GM18505 (cell line): Measurements from ENCODE around the gene AK1.

Experiments
- ATAC-seq: cut with Tn5 transposase; IDR thresholded peaks from one replicate; pipeline ENCODE4 v1.9.1; 2021; ENCODE audit not compliant: unreplicated experiment
- POLR2A ChIP-seq: IDR thresholded peaks from 4 replicates; pipeline ENCODE4 v1.6.1; 2011; ENCODE audit warnings: borderline replicate concordance; ENCODE audit not compliant: insufficient read depth, insufficient read length; ENCODE audit errors: extremely low read depth

Gene AK1

DNA sequence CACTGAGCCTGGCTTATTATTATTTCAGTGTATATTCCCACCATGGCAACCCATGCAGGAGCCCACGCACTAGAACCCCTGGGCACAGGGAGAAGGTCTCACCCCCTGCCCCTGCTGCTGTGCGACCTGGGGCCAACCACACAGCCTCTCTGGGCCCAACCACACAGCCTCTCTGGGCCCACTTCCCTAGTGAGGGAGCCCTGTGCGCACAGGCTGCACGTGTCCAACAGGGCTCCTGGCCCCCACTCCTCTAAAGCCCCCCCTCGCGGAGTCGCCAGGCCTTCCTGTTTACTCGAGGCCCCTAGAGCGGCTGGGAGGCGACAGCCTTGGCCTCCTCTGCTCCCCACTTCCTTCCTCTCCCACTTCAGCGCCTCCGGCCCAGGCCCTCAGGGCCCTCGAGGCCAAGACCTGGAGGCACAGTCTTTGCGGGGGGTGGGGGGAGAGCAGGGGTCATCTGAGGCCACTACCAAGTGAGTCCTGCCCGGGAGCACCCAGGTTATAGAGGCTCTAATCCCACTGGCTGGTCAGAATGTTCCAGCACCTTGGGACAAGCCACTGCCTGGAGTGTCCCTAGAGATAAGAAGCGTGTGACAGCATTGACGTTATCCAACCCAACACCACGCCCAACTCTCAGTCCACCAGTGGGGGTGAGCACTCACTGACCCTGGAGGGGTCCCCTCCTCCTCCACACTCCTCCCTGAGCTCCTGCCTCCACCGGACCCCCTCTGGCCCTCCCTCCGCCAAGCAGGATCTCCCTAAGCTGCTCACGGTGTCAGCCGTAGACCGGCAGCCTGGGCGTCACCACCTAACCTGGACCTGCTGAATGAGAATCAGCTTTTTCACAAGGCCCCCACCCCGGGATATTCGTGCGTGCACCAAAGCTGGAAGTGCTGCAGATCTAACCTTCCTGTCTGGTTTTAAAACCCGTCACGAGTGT, 15.1 kb downstream of the AK1 start:
- ATAC-seq: no peak
- TF ChIP-seq POLR2A: no peak

DNA sequence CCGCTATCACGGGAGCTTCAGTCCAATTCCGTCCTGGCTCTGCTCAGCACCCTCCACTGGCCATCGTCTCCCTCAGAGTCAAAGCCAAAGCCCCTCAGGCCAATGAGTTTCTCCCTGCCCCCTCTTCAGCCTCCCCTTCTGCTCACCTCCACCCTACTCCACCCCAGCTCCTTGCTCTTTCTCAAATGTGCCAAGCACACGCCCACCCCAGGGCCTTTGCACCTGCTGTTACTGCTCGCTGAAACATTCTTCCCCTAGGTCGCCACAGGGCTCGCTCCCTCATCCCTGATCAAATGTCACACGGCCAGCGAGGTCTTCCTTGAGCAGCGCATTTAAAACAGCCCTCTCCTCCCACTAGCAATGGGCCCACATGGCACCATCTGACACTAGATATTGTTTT, 16.7 kb downstream of the AK1 start:
- TF ChIP-seq POLR2A: no peak
- no peak for ATAC-seq

DNA sequence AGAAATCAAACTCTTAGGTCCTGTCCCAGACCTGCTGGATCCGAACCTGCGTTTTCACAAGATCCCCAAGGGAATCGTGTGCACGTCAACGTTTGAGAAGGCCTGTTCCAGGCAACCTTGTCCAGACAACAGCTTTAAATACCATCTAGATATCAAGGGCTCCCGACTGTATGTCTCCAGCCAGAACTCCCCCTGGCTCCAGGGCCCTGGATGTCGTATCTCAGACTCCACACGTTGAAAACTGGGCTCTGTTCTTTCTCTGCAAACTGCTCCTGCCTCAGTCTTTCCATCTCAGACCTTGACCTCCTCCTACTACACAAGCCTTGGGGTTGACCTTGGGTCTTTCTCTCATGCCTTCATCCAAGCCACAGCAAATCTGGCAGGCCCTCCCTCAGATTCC, 17.2 kb downstream of the AK1 start:
- TF ChIP-seq POLR2A: no peak
- no peak for ATAC-seq

DNA sequence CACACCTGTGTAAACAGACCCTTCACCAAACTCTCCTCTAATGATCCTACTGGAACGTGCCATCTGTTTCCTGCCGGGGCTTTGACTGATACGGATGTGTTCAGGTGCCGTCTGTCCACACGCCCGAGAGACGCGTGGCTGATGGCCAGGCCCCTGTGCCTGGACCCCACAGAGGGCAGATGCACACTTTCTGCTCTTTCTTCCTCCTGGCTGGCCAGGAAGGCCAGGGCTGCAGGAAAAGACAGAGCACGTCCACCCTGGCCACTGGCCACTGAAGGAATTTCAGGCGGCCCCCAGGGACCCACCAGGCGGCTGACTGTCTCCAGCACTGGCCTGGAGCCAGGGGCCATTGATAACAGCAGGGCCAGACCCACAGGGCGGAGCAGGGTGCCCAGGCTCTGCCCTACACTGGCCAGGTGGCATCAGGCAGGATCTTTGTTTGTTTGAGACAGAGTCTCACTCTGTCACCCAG, 19.4 kb downstream of the AK1 start:
- TF ChIP-seq POLR2A: no peak
- ATAC-seq: no peak

DNA sequence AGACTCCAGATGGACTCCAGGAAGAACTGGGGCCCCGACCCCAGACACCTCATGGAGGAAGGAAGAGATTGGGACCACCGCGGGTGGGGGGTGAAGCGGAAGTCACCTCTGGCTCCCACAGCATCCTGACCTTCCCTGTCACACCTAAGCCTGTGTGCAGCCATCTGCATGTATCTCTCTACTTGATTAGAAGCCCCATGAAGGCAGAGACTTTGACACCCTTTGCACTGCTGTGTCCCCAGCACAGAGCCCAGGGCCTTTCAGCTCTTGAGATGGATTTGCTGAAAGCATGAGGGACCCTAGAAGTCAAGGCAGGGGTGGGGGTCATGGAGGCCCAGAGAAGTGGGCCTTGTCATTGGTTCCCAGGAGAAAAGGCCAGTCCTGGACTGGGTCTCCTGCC, 20.2 kb downstream of the AK1 start:
- no peak for ATAC-seq
- TF ChIP-seq POLR2A: no peak

DNA sequence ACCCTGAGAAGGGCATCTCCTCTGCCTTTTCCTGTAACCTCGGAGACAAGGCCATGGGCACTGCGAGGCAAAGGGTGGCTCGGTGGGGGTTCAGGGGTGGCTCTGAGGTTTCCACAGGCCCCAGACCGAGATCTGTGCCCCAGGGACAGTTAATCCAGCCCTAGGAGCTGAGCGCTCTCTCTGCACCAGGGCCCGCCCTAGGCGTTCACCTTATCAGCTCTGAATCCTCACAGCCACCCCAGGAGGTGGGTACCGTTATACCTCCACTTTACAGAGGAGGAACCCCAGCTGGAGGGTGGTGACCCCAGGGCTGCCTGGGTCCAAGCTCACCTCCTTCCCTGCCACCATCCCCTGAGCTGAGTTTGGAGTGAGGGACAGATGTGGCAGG, 20.8 kb downstream of the AK1 start:
- no peak for ATAC-seq
- no peak for TF ChIP-seq POLR2A

DNA sequence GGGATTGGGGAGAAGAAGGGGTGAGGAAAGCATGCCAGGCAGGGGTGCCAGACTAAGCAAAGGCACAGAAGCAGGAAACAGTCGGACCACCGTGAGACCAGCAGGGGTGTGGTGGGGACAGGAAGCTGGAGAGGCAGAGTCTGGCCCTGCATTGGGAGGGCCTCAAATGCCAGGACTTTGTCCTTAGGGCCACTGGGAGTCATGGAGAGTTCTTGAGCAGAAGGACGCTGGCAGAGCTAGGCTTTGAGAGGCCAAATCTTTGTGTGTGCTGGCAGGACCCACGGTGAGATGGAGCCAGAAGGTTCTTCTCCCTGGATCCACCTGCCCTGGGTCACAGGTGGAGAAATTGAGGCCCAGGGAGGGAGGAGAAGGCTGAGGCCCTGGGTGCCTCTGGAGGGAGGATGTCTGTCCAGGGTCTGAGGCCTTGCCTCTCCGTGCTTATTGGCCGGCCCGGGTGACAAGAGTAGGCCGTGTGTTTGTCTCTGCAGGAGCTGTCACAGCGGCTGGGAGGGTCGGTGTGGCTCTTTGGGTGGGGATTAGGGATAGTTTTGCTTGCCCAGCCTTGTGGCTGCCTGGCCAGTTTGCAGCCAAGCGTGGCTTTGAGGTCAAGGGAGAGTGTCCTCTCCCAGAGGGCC, 21.3 kb downstream of the AK1 start:
- no peak for ATAC-seq
- no peak for TF ChIP-seq POLR2A

DNA sequence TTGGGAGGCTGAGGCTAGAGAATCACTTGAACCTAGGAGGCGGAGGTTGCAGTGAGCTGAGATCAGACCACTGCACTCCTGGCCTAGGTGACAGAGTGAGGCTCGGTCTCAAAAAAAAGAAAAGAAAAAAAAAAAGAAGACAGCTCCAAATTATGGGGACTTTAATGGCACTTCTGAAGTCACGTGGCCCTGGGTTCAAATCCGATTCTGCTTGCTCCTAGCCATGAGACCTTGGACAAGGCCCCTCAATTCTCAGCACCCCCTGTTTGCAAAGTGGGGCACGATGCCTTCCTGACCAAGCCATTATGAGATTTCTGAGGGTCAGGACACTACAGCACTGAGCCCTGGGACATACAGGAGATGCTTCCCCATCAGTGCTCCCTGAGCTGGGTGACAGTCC, 22.0 kb downstream of the AK1 start:
- no peak for TF ChIP-seq POLR2A
- no peak for ATAC-seq

DNA sequence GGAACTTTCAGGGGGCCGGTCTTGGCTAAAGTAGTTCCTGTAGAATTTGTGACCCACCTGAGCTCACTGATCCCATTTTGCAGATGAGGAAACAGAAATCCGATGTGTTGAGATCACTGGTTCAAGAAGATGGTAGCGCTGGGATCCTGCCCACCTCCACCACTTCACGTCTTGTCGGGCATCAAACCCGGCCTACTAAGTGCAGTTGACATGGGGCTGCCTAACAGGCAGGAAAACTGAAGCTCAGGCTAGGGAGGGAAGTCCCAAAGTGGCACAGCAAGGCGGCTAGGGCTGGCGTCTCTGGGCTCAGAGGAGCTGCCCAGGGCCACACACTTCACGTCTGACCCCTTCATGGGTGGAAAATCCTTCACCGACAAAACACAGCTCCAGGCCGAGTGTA, 22.5 kb downstream of the AK1 start:
- TF ChIP-seq POLR2A: no peak
- ATAC-seq: no peak

DNA sequence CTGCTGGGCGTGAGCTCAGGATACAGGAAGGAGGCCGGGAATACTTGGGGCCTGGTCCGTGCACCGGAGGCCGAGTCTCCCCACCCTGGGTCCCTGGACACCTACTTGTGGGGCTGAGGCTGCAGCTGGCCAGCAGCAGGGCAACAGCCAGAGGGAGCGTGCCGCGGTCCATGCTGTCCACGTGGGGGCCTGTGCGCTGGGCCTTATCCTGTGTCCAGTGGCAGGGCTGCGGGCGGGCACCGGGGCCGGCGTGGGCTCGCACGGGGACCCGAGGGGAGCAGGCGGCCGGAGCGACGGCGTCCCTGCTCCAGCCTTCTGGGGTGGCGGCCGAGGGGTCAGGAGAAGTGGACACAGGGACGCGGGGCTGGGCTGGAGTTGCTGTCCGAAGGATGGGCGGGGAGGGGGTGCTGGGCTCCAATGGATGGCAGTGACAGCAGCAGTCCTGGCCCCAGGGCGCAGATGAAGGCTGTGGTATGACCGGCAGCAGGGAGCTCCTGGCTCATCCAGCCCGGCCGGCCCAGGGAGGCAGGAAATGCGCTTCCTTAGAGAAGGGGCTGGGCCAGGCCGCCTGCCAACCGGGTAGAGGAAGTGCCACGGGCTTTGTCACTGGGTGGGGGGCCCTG, 23.2 kb downstream of the AK1 start, which contains the start of gene ENG:
Gene ENG, minus strand, starts transcription at position 475 of the 623 bp plus-strand sequence. Its CDS starts 303 bp downstream, at position 172.
- ATAC-seq: no peak
- peak; percentile 28 for TF ChIP-seq POLR2A

DNA sequence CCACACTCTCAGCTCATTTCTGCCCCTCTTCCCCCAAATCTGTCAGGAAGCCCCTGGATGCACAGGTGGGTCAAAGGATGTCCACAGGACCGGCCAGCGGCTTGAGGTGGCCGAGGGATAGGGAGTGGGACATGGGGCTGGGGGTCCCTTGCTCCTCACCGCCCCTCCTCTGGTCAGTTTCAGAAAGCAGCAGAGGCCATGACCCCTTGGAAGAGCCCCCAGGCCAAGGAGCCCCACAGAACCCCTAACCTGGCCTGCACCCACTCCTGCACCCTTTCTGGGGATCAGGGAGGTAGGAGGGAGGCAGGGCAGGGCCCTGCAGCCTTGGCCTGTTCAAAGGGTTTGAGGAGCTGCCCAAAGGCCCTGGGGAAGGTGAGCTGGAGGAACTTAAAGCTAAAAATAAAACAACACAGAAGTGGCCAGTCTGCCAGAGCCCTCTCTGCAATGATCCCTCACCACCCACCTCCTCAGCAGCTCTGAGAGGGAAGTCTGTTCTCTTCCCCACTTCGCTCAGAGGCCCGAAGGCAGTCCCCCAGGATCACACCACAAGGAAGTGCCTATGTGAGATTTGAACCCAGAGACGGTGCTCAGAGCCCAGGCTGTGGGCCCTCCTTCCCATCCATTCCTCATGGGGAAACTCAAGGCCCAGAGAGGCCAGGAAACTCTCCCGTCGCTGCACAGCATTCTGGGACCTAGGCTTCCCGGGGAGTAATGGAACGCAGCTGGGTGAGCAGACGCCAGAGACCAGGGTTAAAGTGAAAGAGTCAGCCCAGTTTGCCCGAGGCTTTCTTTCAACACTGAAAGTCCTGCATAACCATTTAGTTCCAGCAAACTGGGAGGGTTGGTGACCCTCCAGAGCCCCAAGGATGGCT, 23.9 kb downstream of the AK1 start:
- TF ChIP-seq POLR2A: no peak
- ATAC-seq: no peak

DNA sequence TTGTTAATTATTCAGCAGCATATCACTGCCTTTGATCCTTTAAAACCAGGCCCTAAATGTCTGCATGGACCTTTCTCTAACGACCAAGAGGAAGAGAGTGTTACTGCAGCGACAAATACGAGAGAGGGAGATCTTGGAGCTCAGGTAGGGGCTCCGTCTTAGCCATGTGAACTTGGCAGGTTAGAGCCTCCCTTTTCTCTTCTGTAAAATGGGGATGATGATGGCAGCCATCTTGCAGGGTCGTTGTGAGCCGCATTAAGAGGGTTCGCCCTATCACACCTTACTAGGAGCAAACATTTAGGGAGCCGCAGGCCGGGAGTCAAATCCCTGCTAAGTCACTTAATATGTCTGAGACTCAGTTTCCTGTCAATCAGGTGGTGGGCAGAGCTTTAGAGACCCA, 24.6 kb downstream of the AK1 start:
- ATAC-seq: no peak
- no peak for TF ChIP-seq POLR2A
